COLO668 (cell line): ENCODE measurements around the gene ZNF135.
A peak's percentile ranks its signal among the peaks of the same experiment; 100 is the strongest.

Source experiments
- DNase-seq: peaks from one replicate; lab custom pipeline; 2025; ENCODE audit not compliant: unreplicated experiment; lab: John Stamatoyannopoulos, UW

Gene ZNF135

GRCh38 chr19:58059003-58059670, at the start of gene ZNF135:
Gene ZNF135 (plus strand): TSS chr19:58059282. CDS start chr19:58060003, 721 bp downstream.
- peak; percentile 80 for DNase-seq

- DNase-seq, result no peak
Measured at GRCh38 chr19:58009301-58009665, 49.8 kb upstream of the ZNF135 start.

GRCh38 chr19:58009666-58010301, 49.3 kb upstream of the ZNF135 start:
- peak; percentile 94 for DNase-seq

- DNase-seq, result no peak
Measured at GRCh38 chr19:58010507-58010906, 48.6 kb upstream of the ZNF135 start.

GRCh38 chr19:58014141-58014540, 44.9 kb upstream of the ZNF135 start:
- DNase-seq, result no peak

- DNase-seq, result no peak
Measured at GRCh38 chr19:58020129-58020528, 39.0 kb upstream of the ZNF135 start.

- peak; percentile 49 for DNase-seq
Measured at GRCh38 chr19:58021541-58022282, 37.4 kb upstream of the ZNF135 start.

GRCh38 chr19:58022283-58022660, 36.8 kb upstream of the ZNF135 start:
- no peak for DNase-seq

- no peak for DNase-seq
Measured at GRCh38 chr19:58024661-58025060, 34.4 kb upstream of the ZNF135 start.

GRCh38 chr19:58033741-58034476, 25.2 kb upstream of the ZNF135 start, which contains the start of gene ZSCAN1:
Gene ZSCAN1 (plus strand): TSS chr19:58034025. CDS start chr19:58037837, 3,812 bp downstream.
- DNase-seq, result peak; percentile 89

GRCh38 chr19:58034477-58034793, 24.6 kb upstream of the ZNF135 start:
- DNase-seq, result no peak

- no peak for DNase-seq
Measured at GRCh38 chr19:58035863-58036262, 23.2 kb upstream of the ZNF135 start.

GRCh38 chr19:58037927-58038687, 21.0 kb upstream of the ZNF135 start:
- DNase-seq, result peak; percentile 39

GRCh38 chr19:58038688-58039204, 20.3 kb upstream of the ZNF135 start:
- DNase-seq, result no peak

- DNase-seq, result no peak
Measured at GRCh38 chr19:58040751-58041525, 18.1 kb upstream of the ZNF135 start.

GRCh38 chr19:58042495-58043340, 16.4 kb upstream of the ZNF135 start:
- DNase-seq, result no peak

GRCh38 chr19:58044391-58044790, 14.7 kb upstream of the ZNF135 start:
- no peak for DNase-seq

- DNase-seq, result no peak
Measured at GRCh38 chr19:58044886-58045285, 14.2 kb upstream of the ZNF135 start.
